ENCODE results near the gene MEF2C. TPM values are rescaled to one million over a fixed set of nuclear protein-coding genes. Genes with fewer than 3 reads are reported as not detected.
A peak's percentile ranks its signal among the peaks of the same experiment; 100 is the strongest.
"Not testable (repeated sequence)": the region's sequence is repeated elsewhere in the genome, so short reads cannot be mapped to it uniquely, and the experiment has no call there.

MEF2C gene
- total RNA-seq, 1 donor from 2014 or later: 464 TPM

- not testable (repeated sequence) for H3K27ac ChIP-seq (ENCODE audit: low read depth, low read length); H3K27me3 ChIP-seq (ENCODE audit: control insufficient read depth in 3 of 3, insufficient read depth in 3 of 3, low read length in 3 of 3); H3K36me3 ChIP-seq (ENCODE audit: control insufficient read depth in 3 of 3, insufficient read depth in 3 of 3, low read length in 3 of 3); H3K4me1 ChIP-seq (ENCODE audit: control insufficient read depth in 3 of 3, insufficient read depth in 3 of 3, low read length in 3 of 3); H3K9me3 ChIP-seq (ENCODE audit: control insufficient read depth in 3 of 3, low read length in 3 of 3); H3K4me3 ChIP-seq (ENCODE audit: low read length in 3 of 3)
- peak overlapping the region in 1 of 3 donors; percentile 16 for H3K9ac ChIP-seq (ENCODE audit: low read depth in 1 of 3, low read length in 3 of 3)
Measured at GRCh38 chr5:88911059-88911572, 28.1 kb upstream of the MEF2C start.

GRCh38 chr5:88904478-88904877 lies 21.5 kb upstream of the MEF2C start:
- H3K9me3 ChIP-seq (ENCODE audit: control insufficient read depth in 3 of 3, low read length in 3 of 3); H3K4me3 ChIP-seq (ENCODE audit: low read length in 3 of 3); H3K27me3 ChIP-seq (ENCODE audit: control insufficient read depth in 3 of 3, insufficient read depth in 3 of 3, low read length in 3 of 3); H3K36me3 ChIP-seq (ENCODE audit: control insufficient read depth in 3 of 3, insufficient read depth in 3 of 3, low read length in 3 of 3); H3K4me1 ChIP-seq (ENCODE audit: control insufficient read depth in 3 of 3, insufficient read depth in 3 of 3, low read length in 3 of 3): not testable (repeated sequence)
- Histone ChIP-seq H3K9ac (ENCODE audit: low read depth in 1 of 3, low read length in 3 of 3) (peak overlapping the region in 2 of 3 donors; percentile 14 to 33), H3K27ac (ENCODE audit: low read depth, low read length) (peak overlapping the region; percentile 56)

DNA sequence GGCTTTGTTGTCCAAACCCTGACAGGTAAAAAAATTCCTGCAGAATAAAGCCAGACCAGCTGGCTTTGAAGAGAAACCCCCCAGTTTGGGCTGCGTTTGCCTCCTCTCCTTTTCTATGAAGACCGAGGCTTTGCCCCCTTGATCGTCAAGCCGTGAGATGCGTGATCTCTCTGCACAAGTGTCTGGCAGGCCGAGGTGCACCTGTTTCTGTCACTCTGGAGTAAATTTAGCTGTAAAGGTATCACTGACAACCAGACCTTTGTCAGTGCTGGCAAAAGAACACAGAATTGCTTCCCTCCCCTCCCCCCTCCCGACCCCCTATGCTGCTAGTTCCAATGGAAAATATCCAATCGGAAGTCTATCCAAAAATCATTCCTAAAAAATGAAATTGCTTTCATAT lies 21.0 kb upstream of the MEF2C start:
- not testable (repeated sequence) for H3K4me1 ChIP-seq (ENCODE audit: control insufficient read depth in 3 of 3, insufficient read depth in 3 of 3, low read length in 3 of 3); H3K36me3 ChIP-seq (ENCODE audit: control insufficient read depth in 3 of 3, insufficient read depth in 3 of 3, low read length in 3 of 3); H3K27me3 ChIP-seq (ENCODE audit: control insufficient read depth in 3 of 3, insufficient read depth in 3 of 3, low read length in 3 of 3); H3K9me3 ChIP-seq (ENCODE audit: control insufficient read depth in 3 of 3, low read length in 3 of 3)
- Histone ChIP-seq H3K9ac (ENCODE audit: low read depth in 1 of 3, low read length in 3 of 3) (peak overlapping the region in 2 of 3 donors; percentile 72 to 76), H3K4me3 (ENCODE audit: low read length in 3 of 3) (peak overlapping the region in 2 of 3 donors; percentile 56 to 61), H3K27ac (ENCODE audit: low read depth, low read length) (peak overlapping the region; percentile 86)

DNA sequence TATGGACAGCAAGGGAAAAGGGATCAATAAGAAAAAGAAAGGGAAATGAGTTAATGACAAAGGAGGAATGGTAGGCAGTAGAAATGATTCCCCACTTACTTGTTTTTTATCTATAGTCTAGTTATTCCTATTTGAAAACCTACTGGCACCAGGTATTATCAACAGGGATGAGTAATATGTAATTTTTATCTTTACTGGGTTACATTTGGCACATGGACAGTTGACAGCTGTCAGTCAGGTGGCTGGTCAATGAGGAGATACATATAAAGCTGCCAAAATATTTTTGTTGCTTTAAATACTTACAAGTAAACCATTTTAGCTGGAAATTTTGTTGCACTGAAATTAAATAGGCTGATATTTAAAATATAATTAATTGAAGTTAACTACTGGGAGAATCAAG lies 18.1 kb upstream of the MEF2C start:
- not testable (repeated sequence) for H3K36me3 ChIP-seq (ENCODE audit: control insufficient read depth in 3 of 3, insufficient read depth in 3 of 3, low read length in 3 of 3); H3K27me3 ChIP-seq (ENCODE audit: control insufficient read depth in 3 of 3, insufficient read depth in 3 of 3, low read length in 3 of 3); H3K9me3 ChIP-seq (ENCODE audit: control insufficient read depth in 3 of 3, low read length in 3 of 3)
- Histone ChIP-seq H3K4me3 (ENCODE audit: low read length in 3 of 3) (peak overlapping the region in 2 of 3 donors; percentile 50 to 64), H3K9ac (ENCODE audit: low read depth in 1 of 3, low read length in 3 of 3) (peak overlapping the region in 1 of 3 donors; percentile 58), H3K27ac (ENCODE audit: low read depth, low read length) (peak overlapping the region; percentile 89), H3K4me1 (ENCODE audit: control insufficient read depth in 3 of 3, insufficient read depth in 3 of 3, low read length in 3 of 3) (peaks cover 6 to 11% (median 8%) of the 10 kb centered on the region in 3 donors)

DNA sequence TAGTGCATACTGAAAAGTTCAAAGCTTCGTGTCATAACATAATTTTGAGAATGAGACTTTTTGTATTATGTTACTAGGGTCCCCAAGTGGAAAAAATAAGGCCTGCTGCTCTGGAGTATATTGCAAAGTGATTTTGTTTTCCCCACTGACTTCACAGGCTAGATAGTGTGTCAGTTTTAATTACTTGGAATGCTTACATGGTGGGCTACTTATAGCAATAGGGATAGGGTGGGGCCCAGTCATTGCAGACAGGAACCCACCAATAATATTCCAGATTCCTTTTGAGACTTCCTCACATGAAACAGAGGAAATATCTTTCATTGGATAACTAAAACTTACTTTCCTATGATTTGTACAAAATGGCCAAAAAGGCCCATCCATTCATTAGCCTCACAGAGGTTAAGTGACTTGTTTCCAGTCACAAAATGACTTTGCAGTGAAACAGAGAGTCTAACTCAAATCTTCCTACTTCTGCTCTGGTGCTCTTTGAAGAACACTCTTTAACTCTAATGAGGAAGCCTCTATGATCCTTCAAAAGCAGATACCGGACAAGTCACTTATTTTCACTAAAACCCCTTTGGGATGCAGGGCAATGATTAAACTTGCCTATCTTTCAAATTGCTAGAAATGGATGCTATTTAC lies 16.2 kb upstream of the MEF2C start:
- no peaks in the 10 kb centered on the region for H3K27me3 ChIP-seq (ENCODE audit: control insufficient read depth in 3 of 3, insufficient read depth in 3 of 3, low read length in 3 of 3)
- peaks cover 0 to 2% (median 0%) of the 10 kb centered on the region in 3 donors for H3K36me3 ChIP-seq (ENCODE audit: control insufficient read depth in 3 of 3, insufficient read depth in 3 of 3, low read length in 3 of 3)
- peaks cover 13 to 16% (median 15%) of the 10 kb centered on the region in 3 donors for H3K4me1 ChIP-seq (ENCODE audit: control insufficient read depth in 3 of 3, insufficient read depth in 3 of 3, low read length in 3 of 3)
- peak overlapping the region; percentile 36 to 76 (median 71) for H3K9ac ChIP-seq (ENCODE audit: low read depth in 1 of 3, low read length in 3 of 3)
- peak overlapping the region; percentile 56 to 64 (median 58) for H3K4me3 ChIP-seq (ENCODE audit: low read length in 3 of 3)
- H3K27ac ChIP-seq (ENCODE audit: low read depth, low read length): peak overlapping the region; percentile 75
- H3K9me3 ChIP-seq (ENCODE audit: control insufficient read depth in 3 of 3, low read length in 3 of 3): no peaks in the 10 kb centered on the region

GRCh38 chr5:88897748-88898147 lies 14.8 kb upstream of the MEF2C start:
- Histone ChIP-seq H3K27ac (ENCODE audit: low read depth, low read length) (no peak overlapping the region), H3K4me1 (ENCODE audit: control insufficient read depth in 3 of 3, insufficient read depth in 3 of 3, low read length in 3 of 3) (peaks cover 15 to 24% (median 21%) of the 10 kb centered on the region in 3 donors)

GRCh38 chr5:88895681-88896501 lies 12.9 kb upstream of the MEF2C start:
- Histone ChIP-seq H3K9ac (ENCODE audit: low read depth in 1 of 3, low read length in 3 of 3) (peak overlapping the region; percentile 47 to 60 (median 57)), H3K27ac (ENCODE audit: low read depth, low read length) (peak overlapping the region; percentile 22), H3K27me3 (ENCODE audit: control insufficient read depth in 3 of 3, insufficient read depth in 3 of 3, low read length in 3 of 3) (no peaks in the 10 kb centered on the region), H3K4me3 (ENCODE audit: low read length in 3 of 3) (peak overlapping the region; percentile 33 to 59 (median 55)), H3K9me3 (ENCODE audit: control insufficient read depth in 3 of 3, low read length in 3 of 3) (no peaks in the 10 kb centered on the region), H3K36me3 (ENCODE audit: control insufficient read depth in 3 of 3, insufficient read depth in 3 of 3, low read length in 3 of 3) (peaks cover 0 to 2% (median 0%) of the 10 kb centered on the region in 3 donors), H3K4me1 (ENCODE audit: control insufficient read depth in 3 of 3, insufficient read depth in 3 of 3, low read length in 3 of 3) (peaks cover 24 to 29% (median 26%) of the 10 kb centered on the region in 3 donors)

More at GRCh38 chr5:88897748-88898147, 14.8 kb upstream of the MEF2C start:
- no peaks in the 10 kb centered on the region for H3K9me3 ChIP-seq (ENCODE audit: control insufficient read depth in 3 of 3, low read length in 3 of 3)
- H3K36me3 ChIP-seq (ENCODE audit: control insufficient read depth in 3 of 3, insufficient read depth in 3 of 3, low read length in 3 of 3): peaks cover 0 to 2% (median 0%) of the 10 kb centered on the region in 3 donors
- H3K9ac ChIP-seq (ENCODE audit: low read depth in 1 of 3, low read length in 3 of 3): peak overlapping the region; percentile 52 to 69 (median 60)
- peak overlapping the region; percentile 40 to 60 (median 41) for H3K4me3 ChIP-seq (ENCODE audit: low read length in 3 of 3)
- no peaks in the 10 kb centered on the region for H3K27me3 ChIP-seq (ENCODE audit: control insufficient read depth in 3 of 3, insufficient read depth in 3 of 3, low read length in 3 of 3)

GRCh38 chr5:88892669-88893068 lies 9.7 kb upstream of the MEF2C start:
- Histone ChIP-seq H3K4me3 (ENCODE audit: low read length in 3 of 3) (no peak overlapping the region), H3K36me3 (ENCODE audit: control insufficient read depth in 3 of 3, insufficient read depth in 3 of 3, low read length in 3 of 3) (no peaks in the 10 kb centered on the region), H3K27ac (ENCODE audit: low read depth, low read length) (peak overlapping the region; percentile 59), H3K9me3 (ENCODE audit: control insufficient read depth in 3 of 3, low read length in 3 of 3) (no peaks in the 10 kb centered on the region), H3K9ac (ENCODE audit: low read depth in 1 of 3, low read length in 3 of 3) (no peak overlapping the region), H3K27me3 (ENCODE audit: control insufficient read depth in 3 of 3, insufficient read depth in 3 of 3, low read length in 3 of 3) (no peaks in the 10 kb centered on the region), H3K4me1 (ENCODE audit: control insufficient read depth in 3 of 3, insufficient read depth in 3 of 3, low read length in 3 of 3) (peaks cover 35 to 47% (median 43%) of the 10 kb centered on the region in 3 donors)

DNA sequence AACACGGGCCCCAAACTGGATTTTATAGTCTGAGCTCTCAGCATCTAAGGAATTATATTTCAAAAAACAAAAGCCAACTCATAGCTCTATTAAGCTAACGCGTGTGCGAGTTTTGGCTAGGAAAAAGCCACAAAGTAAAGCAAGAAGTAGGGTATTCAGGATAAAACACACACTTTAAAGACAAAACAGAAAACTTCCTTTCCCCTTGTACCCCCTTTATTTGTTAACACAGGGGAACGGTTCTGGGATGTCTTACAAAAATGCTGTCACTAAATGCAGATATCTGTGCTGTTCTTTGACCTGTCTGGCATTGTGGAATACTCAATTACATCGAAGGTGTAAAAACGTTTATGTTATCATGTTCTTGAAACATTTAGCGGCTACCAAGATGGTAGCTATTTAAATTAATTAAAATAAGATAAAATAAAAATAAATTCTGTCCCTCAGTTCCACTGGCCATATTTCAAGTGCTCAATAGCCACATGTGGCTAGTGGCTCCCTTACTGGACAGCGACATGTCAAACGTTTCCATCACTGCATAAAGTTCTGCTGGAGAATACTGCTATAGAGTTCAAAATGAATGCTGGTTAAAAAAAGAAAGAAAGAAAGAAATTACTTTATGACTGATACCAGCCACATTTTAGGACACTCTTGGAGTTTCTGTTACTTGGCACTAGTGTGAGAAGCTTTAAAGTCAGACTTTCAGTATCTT lies 7.2 kb upstream of the MEF2C start:
- Histone ChIP-seq H3K4me3 (ENCODE audit: low read length in 3 of 3) (peak overlapping the region; percentile 72 to 79 (median 78)), H3K9ac (ENCODE audit: low read depth in 1 of 3, low read length in 3 of 3) (peak overlapping the region; percentile 75 to 87 (median 83)), H3K27ac (ENCODE audit: low read depth, low read length) (peak overlapping the region; percentile 84), H3K9me3 (ENCODE audit: control insufficient read depth in 3 of 3, low read length in 3 of 3) (no peaks in the 10 kb centered on the region), H3K27me3 (ENCODE audit: control insufficient read depth in 3 of 3, insufficient read depth in 3 of 3, low read length in 3 of 3) (no peaks in the 10 kb centered on the region), H3K4me1 (ENCODE audit: control insufficient read depth in 3 of 3, insufficient read depth in 3 of 3, low read length in 3 of 3) (peaks cover 34 to 48% (median 41%) of the 10 kb centered on the region in 3 donors), H3K36me3 (ENCODE audit: control insufficient read depth in 3 of 3, insufficient read depth in 3 of 3, low read length in 3 of 3) (peaks cover 0 to 4% (median 0%) of the 10 kb centered on the region in 3 donors)
